Panc1 (cell line): Measurements from ENCODE around the gene TRPM7.

Experiments
- CTCF ChIP-seq: fragments of 450-650 bp; IDR thresholded peaks from 2 replicates; pipeline ENCODE4 v1.5.1; 2017; ENCODE audit warnings: mild to moderate bottlenecking
- POLR2AphosphoS5 ChIP-seq: IDR thresholded peaks from 2 replicates; pipeline ENCODE4 v1.6.1; 2012; ENCODE audit warnings: mild to moderate bottlenecking, low read depth, low read length, moderate library complexity
- REST ChIP-seq, 2 experiments: IDR thresholded peaks; 2 replicates each; pipeline ENCODE4 v1.6.1; 2011 to 2012; ENCODE audit warnings: low read depth in 2 of 2, control low read depth in 1 of 2, low read length in 1 of 2, mild to moderate bottlenecking in 1 of 2, moderate library complexity in 1 of 2; ENCODE audit not compliant: insufficient read depth in 1 of 2
- SIN3A ChIP-seq: IDR thresholded peaks from 2 replicates; pipeline ENCODE4 v1.6.1; 2012; ENCODE audit warnings: low read depth, mild to moderate bottlenecking, low read length, moderate library complexity, borderline replicate concordance; ENCODE audit not compliant: insufficient read depth
- TCF7L2 ChIP-seq: IDR thresholded peaks from 2 replicates; pipeline ENCODE4 v1.6.1; 2011; ENCODE audit warnings: mild to moderate bottlenecking, low read depth, low read length, inconsistent platforms

- TF ChIP-seq CTCF = no peak
- TF ChIP-seq REST (IDR thresholded peaks at IDR 0.05; ENCODE audit: insufficient read depth in 1 of 2, low read depth in 2 of 2, low read length in 1 of 2) = no peak
- no peak for TF ChIP-seq POLR2AphosphoS5
- no peak for TF ChIP-seq SIN3A
- TF ChIP-seq TCF7L2 = no peak
Observed at GRCh38 chr15:50676799-50677483, 9.7 kb downstream of the TRPM7 start.
